ENCODE measurements around the gene ARL5A. TPM values are rescaled to one million over a fixed set of nuclear protein-coding genes. Genes with fewer than 3 reads are reported as not detected.

Gene ARL5A
- total RNA-seq, 2 experiments from 2014 or later: 78.1 to 91.4 TPM

DNA sequence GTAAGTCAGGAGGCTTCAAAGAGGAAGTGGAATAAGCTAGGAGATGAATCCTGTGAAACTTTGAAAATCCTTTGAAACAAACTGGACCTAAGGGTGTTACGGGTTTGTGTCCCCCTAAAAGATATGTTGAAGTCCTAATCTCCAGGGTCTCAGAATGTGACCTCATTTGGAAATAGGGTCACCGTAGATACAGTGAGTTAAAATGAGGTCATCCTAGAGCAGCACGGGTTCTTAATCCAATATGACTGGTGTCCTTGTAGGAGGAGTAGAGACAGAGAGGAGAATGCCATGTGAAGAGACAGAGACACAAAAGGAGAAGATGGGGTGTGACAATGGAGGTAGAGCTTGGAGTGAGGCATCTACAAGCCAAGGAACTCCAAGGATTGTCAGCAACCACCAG lies 67.0 kb downstream of the ARL5A start:
- Histone ChIP-seq H3K9me2 (ENCODE audit: insufficient read depth, low read length) (no peaks in the 10 kb centered on the region), H3K4me1 (ENCODE audit: insufficient read depth, low read length, poor library complexity, severe bottlenecking) (peaks cover 7% of the 10 kb centered on the region), H3K79me2 (ENCODE audit: insufficient read depth, low read depth, low read length) (no peaks in the 10 kb centered on the region), H4K20me1 (ENCODE audit: insufficient read depth, low read length) (no peaks in the 10 kb centered on the region), H3K4me2 (ENCODE audit: low read length) (no peak overlapping the region), H3K27ac (ENCODE audit: low read depth, low read length, poor library complexity, severe bottlenecking) (no peak overlapping the region), H2AFZ (ENCODE audit: low read length) (no peak overlapping the region), H3K4me3 (ENCODE audit: low read depth, low read length, poor library complexity, severe bottlenecking) (no peak overlapping the region), H3K9me3 (ENCODE audit: low read length) (no peaks in the 10 kb centered on the region), H3K36me3 (ENCODE audit: insufficient read depth, low read length) (no peaks in the 10 kb centered on the region)
- ChIA-PET CTCF (ENCODE audit: unreplicated experiment) (no interaction called here), POLR2A (no interaction called here)
- TF ChIP-seq EZH2phosphoT487 (IDR thresholded peaks at IDR 0.05; ENCODE audit: borderline replicate concordance, low read depth, low read length): no peak
- TF ChIP-seq CTCF (conservative IDR thresholded peaks at IDR 0.05; ENCODE audit: low read length): no peak
- intact Hi-C loops (cut with micrococcal nuclease; ENCODE audit: unreplicated experiment): no loop called here
- no peak for DNase-seq (ENCODE audit: low spot score)
- BruUV-seq (replicated peaks): no TSS peak

DNA sequence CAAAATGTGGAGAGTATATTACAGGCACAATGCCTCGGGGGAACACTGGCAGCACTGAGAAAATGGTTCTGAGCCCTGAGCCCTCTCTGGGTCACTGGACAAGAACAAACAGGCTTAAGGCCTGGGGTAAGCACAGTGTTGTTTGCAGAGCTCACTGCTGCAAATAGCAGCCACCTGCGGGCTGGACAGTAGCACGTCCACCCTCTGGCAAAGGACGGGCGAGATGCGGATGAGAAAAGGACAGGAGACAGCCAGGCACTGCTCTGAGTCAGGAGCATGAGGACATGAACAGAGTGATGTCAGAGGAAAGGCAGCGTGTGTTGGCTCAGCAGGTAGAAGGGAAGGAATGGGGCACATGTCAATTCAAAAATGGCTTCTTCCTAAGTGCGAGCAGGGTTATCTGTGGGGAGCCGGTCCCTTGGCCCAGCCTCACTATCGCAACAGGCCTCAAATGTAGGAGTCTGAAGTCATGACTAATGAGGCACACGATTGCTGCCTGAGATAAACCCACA lies 68.0 kb downstream of the ARL5A start:
- H3K36me3 ChIP-seq (ENCODE audit: insufficient read depth, low read length): no peaks in the 10 kb centered on the region
- H3K4me2 ChIP-seq (ENCODE audit: low read length): no peak overlapping the region
- H4K20me1 ChIP-seq (ENCODE audit: insufficient read depth, low read length): no peaks in the 10 kb centered on the region
- no TSS peak for BruUV-seq (replicated peaks)
- no peaks in the 10 kb centered on the region for H3K9me3 ChIP-seq (ENCODE audit: low read length)
- H3K9me2 ChIP-seq (ENCODE audit: insufficient read depth, low read length): no peaks in the 10 kb centered on the region
- CTCF ChIA-PET (ENCODE audit: unreplicated experiment): no interaction called here
- H2AFZ ChIP-seq (ENCODE audit: low read length): no peak overlapping the region
- H3K4me1 ChIP-seq (ENCODE audit: insufficient read depth, low read length, poor library complexity, severe bottlenecking): no peaks in the 10 kb centered on the region
- intact Hi-C loops (cut with micrococcal nuclease; ENCODE audit: unreplicated experiment): no loop called here
- no peak overlapping the region for H3K4me3 ChIP-seq (ENCODE audit: low read depth, low read length, poor library complexity, severe bottlenecking)
- no peak for DNase-seq (ENCODE audit: low spot score)
- TF ChIP-seq EZH2phosphoT487 (IDR thresholded peaks at IDR 0.05; ENCODE audit: borderline replicate concordance, low read depth, low read length) (no peak), CTCF (conservative IDR thresholded peaks at IDR 0.05; ENCODE audit: low read length) (no peak)
- H3K79me2 ChIP-seq (ENCODE audit: insufficient read depth, low read depth, low read length): no peaks in the 10 kb centered on the region
- POLR2A ChIA-PET: no interaction called here
- no peak overlapping the region for H3K27ac ChIP-seq (ENCODE audit: low read depth, low read length, poor library complexity, severe bottlenecking)

- TF ChIP-seq EZH2phosphoT487 (IDR thresholded peaks at IDR 0.05; ENCODE audit: borderline replicate concordance, low read depth, low read length): no peak
- no peak for TF ChIP-seq CTCF (conservative IDR thresholded peaks at IDR 0.05; ENCODE audit: low read length)
- no TSS peak for BruUV-seq (replicated peaks)
- no peaks in the 10 kb centered on the region for H4K20me1 ChIP-seq (ENCODE audit: insufficient read depth, low read length)
- intact Hi-C loops (cut with micrococcal nuclease; ENCODE audit: unreplicated experiment): no loop called here
- no peaks in the 10 kb centered on the region for H3K9me2 ChIP-seq (ENCODE audit: insufficient read depth, low read length)
- H3K79me2 ChIP-seq (ENCODE audit: insufficient read depth, low read depth, low read length): no peaks in the 10 kb centered on the region
- no peaks in the 10 kb centered on the region for H3K36me3 ChIP-seq (ENCODE audit: insufficient read depth, low read length)
- ChIA-PET POLR2A (no interaction called here), CTCF (ENCODE audit: unreplicated experiment) (no interaction called here)
- H3K4me1 ChIP-seq (ENCODE audit: insufficient read depth, low read length, poor library complexity, severe bottlenecking): no peaks in the 10 kb centered on the region
- no peak overlapping the region for H3K27ac ChIP-seq (ENCODE audit: low read depth, low read length, poor library complexity, severe bottlenecking)
- no peak overlapping the region for H2AFZ ChIP-seq (ENCODE audit: low read length)
- no peak for DNase-seq (ENCODE audit: low spot score)
- no peak overlapping the region for H3K4me2 ChIP-seq (ENCODE audit: low read length)
- H3K9me3 ChIP-seq (ENCODE audit: low read length): no peaks in the 10 kb centered on the region
- no peak overlapping the region for H3K4me3 ChIP-seq (ENCODE audit: low read depth, low read length, poor library complexity, severe bottlenecking)
These were observed 69.5 kb downstream of the ARL5A start for GRCh38 chr2:151758744-151759143.
